SW 1271 (cell line): Measurements from ENCODE around the gene P3H3.
"Not testable (repeated sequence)": the region's sequence is repeated elsewhere in the genome, so short reads cannot be mapped to it uniquely, and the experiment has no call there.

Experiments used
- DNase-seq, 2 experiments: peaks; one replicate each; lab custom pipeline; 2025; lab: John Stamatoyannopoulos, UW

Gene P3H3

GRCh38 chr12:6845395-6845794, 17.2 kb downstream of the P3H3 start:
- no peak for DNase-seq

GRCh38 chr12:6846316-6846869, 18.2 kb downstream of the P3H3 start:
- no peak for DNase-seq

- no peak for DNase-seq
Observed at GRCh38 chr12:6847676-6848075, 19.5 kb downstream of the P3H3 start.

- DNase-seq: no peak
Observed at GRCh38 chr12:6849427-6849826, 21.2 kb downstream of the P3H3 start.

GRCh38 chr12:6849976-6850560, 21.9 kb downstream of the P3H3 start:
- DNase-seq: no peak

GRCh38 chr12:6850796-6851152, 22.6 kb downstream of the P3H3 start:
- no peak for DNase-seq

- peak; percentile 99 to 100 for DNase-seq
Observed at GRCh38 chr12:6851153-6851920, 23.1 kb downstream of the P3H3 start, which contains the start of gene CDCA3. Gene CDCA3, minus strand, starts transcription at chr12:6851286. Its CDS starts 334 bp downstream, at chr12:6850952.

GRCh38 chr12:6851921-6852650, 23.9 kb downstream of the P3H3 start, which contains the start of gene USP5:
Gene USP5, plus strand, starts transcription at chr12:6852150. Its CDS starts 30 bp downstream, at chr12:6852180.
- DNase-seq: peak; percentile 100

GRCh38 chr12:6852651-6853354, 24.6 kb downstream of the P3H3 start:
- peak in 1 of 2 experiments; percentile 47 for DNase-seq

- DNase-seq: no peak
Observed at GRCh38 chr12:6853626-6854025, 25.4 kb downstream of the P3H3 start.

GRCh38 chr12:6854036-6854435, 25.8 kb downstream of the P3H3 start:
- DNase-seq: no peak

- no peak for DNase-seq
Observed at GRCh38 chr12:6855322-6855721, 27.1 kb downstream of the P3H3 start.

GRCh38 chr12:6858799-6859198, 30.6 kb downstream of the P3H3 start:
- no peak for DNase-seq

GRCh38 chr12:6860116-6860515, 31.9 kb downstream of the P3H3 start:
- no peak for DNase-seq

- no peak for DNase-seq
Observed at GRCh38 chr12:6860942-6861341, 32.7 kb downstream of the P3H3 start.

GRCh38 chr12:6861391-6861790, 33.2 kb downstream of the P3H3 start:
- no peak for DNase-seq

- no peak for DNase-seq
Observed at GRCh38 chr12:6863033-6863432, 34.8 kb downstream of the P3H3 start.

GRCh38 chr12:6863586-6864321, 35.5 kb downstream of the P3H3 start:
- no peak for DNase-seq

GRCh38 chr12:6865307-6865706, 37.1 kb downstream of the P3H3 start:
- not testable (repeated sequence) for DNase-seq

- DNase-seq: no peak
Observed at GRCh38 chr12:6866163-6866919, 38.1 kb downstream of the P3H3 start.
